Fibroblast of lung (primary cell): Measurements from ENCODE around the gene MCAT.

ENCODE experiments used
- CTCF ChIP-seq, 2 donors: IDR thresholded peaks in 1 of 2; conservative IDR thresholded peaks in 1 of 2; 1 replicate in 1 of 2; 2 replicates in 1 of 2; pipeline ENCODE4 v1.5.1; 2011 to 2012; ENCODE audit warnings: low read length in 2 of 2, control low read depth in 1 of 2, inconsistent platforms in 1 of 2, low read depth in 1 of 2, mild to moderate bottlenecking in 1 of 2
- EZH2 ChIP-seq: IDR thresholded peaks from 2 replicates; pipeline ENCODE4 v1.5.1; 2012; ENCODE audit warnings: low read length, control low read depth, mild to moderate bottlenecking; ENCODE audit errors: missing control alignments

- no peak for TF ChIP-seq CTCF (conservative IDR thresholded peaks at IDR 0.05 in 1 of 2, IDR thresholded peaks at IDR 0.05 in 1 of 2; ENCODE audit: low read depth in 1 of 2, low read length in 2 of 2)
- TF ChIP-seq EZH2: no peak
Observed at GRCh38 chr22:43133401-43133800, 9.8 kb downstream of the MCAT start.
